H1 (cell line): ENCODE results near the gene TMEM41A. TPM values are rescaled to one million over a fixed set of nuclear protein-coding genes. Genes with fewer than 3 reads are reported as not detected.

Source experiments
- ATF2 ChIP-seq: IDR thresholded peaks from 2 replicates; pipeline ENCODE4 v1.6.1; 2012; ENCODE audit warnings: low read length, inconsistent platforms
- BACH1 ChIP-seq: IDR thresholded peaks from 2 replicates; pipeline ENCODE4 v1.6.1; 2012; ENCODE audit warnings: low read length, improper control_type of control experiment
- BRCA1 ChIP-seq: IDR thresholded peaks from 2 replicates; pipeline ENCODE4 v1.6.1; 2012; ENCODE audit warnings: low read depth, low read length, improper control_type of control experiment
- CBX8 ChIP-seq: fragments of 300-800, 300-1000 bp; sonication (generic); IDR thresholded peaks from 2 replicates; pipeline ENCODE4 v1.7.1; 2016; ENCODE audit warnings: low read depth, low read length, borderline replicate concordance
- CREB1 ChIP-seq: IDR thresholded peaks from 2 replicates; pipeline ENCODE4 v1.6.1; 2012; ENCODE audit warnings: inconsistent platforms
- EP300 ChIP-seq, 2 experiments: IDR thresholded peaks; 1 replicate in 1 of 2; 2 replicates in 1 of 2; pipeline ENCODE4 v1.6.1; 2011 to 2012; ENCODE audit warnings: low read depth in 2 of 2, low read length in 2 of 2, mild to moderate bottlenecking in 2 of 2, borderline replicate concordance in 1 of 2, inconsistent platforms in 1 of 2, moderate library complexity in 1 of 2
- JUND ChIP-seq: IDR thresholded peaks from 2 replicates; pipeline ENCODE4 v1.6.1; 2011; ENCODE audit warnings: mild to moderate bottlenecking, improper control_type of control experiment, low read length
- KDM1A ChIP-seq: fragments of 200-600, 300-600 bp; sonication (generic); IDR thresholded peaks from 2 replicates; pipeline ENCODE4 v1.7.1; 2016; ENCODE audit warnings: mild to moderate bottlenecking, low read length, borderline replicate concordance
- KDM4A ChIP-seq: IDR thresholded peaks from one replicate; pipeline ENCODE4 v1.7.1; 2012; ENCODE audit warnings: low read depth, mild to moderate bottlenecking, moderate library complexity, low read length, inconsistent platforms; ENCODE audit not compliant: severe bottlenecking
- MAFK ChIP-seq: IDR thresholded peaks from 2 replicates; pipeline ENCODE4 v1.6.1; 2012; ENCODE audit warnings: low read depth, mild to moderate bottlenecking, improper control_type of control experiment, low read length
- MAX ChIP-seq: IDR thresholded peaks from 2 replicates; pipeline ENCODE4 v1.6.1; 2012; ENCODE audit warnings: inconsistent platforms
- POU5F1 ChIP-seq: IDR thresholded peaks from 2 replicates; pipeline ENCODE4 v1.6.1; 2011; ENCODE audit warnings: low read depth, mild to moderate bottlenecking, low read length, moderate library complexity
- RAD21 ChIP-seq, 2 experiments: IDR thresholded peaks in 1 of 2; conservative IDR thresholded peaks in 1 of 2; 2 replicates each; pipeline ENCODE4 v1.6.1; 2011; ENCODE audit warnings: low read depth in 2 of 2, low read length in 2 of 2, improper control_type of control experiment in 1 of 2, inconsistent platforms in 1 of 2, mild to moderate bottlenecking in 1 of 2, moderate library complexity in 1 of 2
- SIN3A ChIP-seq, 2 experiments: IDR thresholded peaks in 1 of 2; conservative IDR thresholded peaks in 1 of 2; 2 replicates each; pipeline ENCODE4 v1.6.1; 2011 to 2012; ENCODE audit warnings: low read length in 2 of 2, improper control_type of control experiment in 1 of 2, low read depth in 1 of 2, mild to moderate bottlenecking in 1 of 2
- SIX5 ChIP-seq: IDR thresholded peaks from 2 replicates; pipeline ENCODE4 v1.6.1; 2011; ENCODE audit warnings: mild to moderate bottlenecking, low read depth, low read length
- SP1 ChIP-seq: IDR thresholded peaks from 2 replicates; pipeline ENCODE4 v1.6.1; 2011; ENCODE audit warnings: low read depth, low read length
- SRF ChIP-seq: IDR thresholded peaks from 2 replicates; pipeline ENCODE4 v1.6.1; 2011; ENCODE audit warnings: mild to moderate bottlenecking, low read depth, low read length, moderate library complexity
- TCF12 ChIP-seq: IDR thresholded peaks from 2 replicates; pipeline ENCODE4 v1.6.1; 2011; ENCODE audit warnings: low read depth, mild to moderate bottlenecking, low read length
- TEAD4 ChIP-seq: IDR thresholded peaks from 2 replicates; pipeline ENCODE4 v1.6.1; 2012; ENCODE audit warnings: low read depth, low read length, inconsistent platforms, mixed read lengths
- YY1 ChIP-seq: IDR thresholded peaks from 2 replicates; pipeline ENCODE4 v1.6.1; 2011; ENCODE audit warnings: low read depth, mild to moderate bottlenecking, low read length
- polyA plus RNA-seq, 7 experiments: library from polyadenylated mRNA; depleted of rRNA in 3 of 7; stranded (reverse) in 5 of 7; unstranded in 2 of 7; fragments of >200 nt in 5 of 7; fragments of 200-250 nt in 2 of 7; gene quantifications; 1 replicate in 5 of 7; 2 replicates in 1 of 7; 4 replicates in 1 of 7; pipeline versions ENCODE4 v1.2.1 to v1.2.3, GENCODE V29; 2011 to 2013; ENCODE audit warnings: missing spikeins in 2 of 7, mixed read lengths in 2 of 7
- total RNA-seq: library from RNA; stranded (reverse); fragmentation: NEBNext Ultra II Directional; extraction: Animal tissue kit (Norgen Biotek cat#: 25700); gene quantifications from 2 replicates; pipeline ENCODE4 v1.2.1, GENCODE V29; 2021
- TF ChIP-seq, protein P1 (sequence below): IDR thresholded peaks from 2 replicates; pipeline ENCODE4 v1.6.1; 2011; ENCODE audit warnings: low read depth, mild to moderate bottlenecking, low read length; ENCODE audit not compliant: insufficient read depth

Gene TMEM41A
- total and polyA plus RNA-seq, 2 of the 8 experiments (the other 6 are each of a cell fraction or from before 2014, with no cell fraction given) = 14.1 to 17.5 TPM

DNA sequence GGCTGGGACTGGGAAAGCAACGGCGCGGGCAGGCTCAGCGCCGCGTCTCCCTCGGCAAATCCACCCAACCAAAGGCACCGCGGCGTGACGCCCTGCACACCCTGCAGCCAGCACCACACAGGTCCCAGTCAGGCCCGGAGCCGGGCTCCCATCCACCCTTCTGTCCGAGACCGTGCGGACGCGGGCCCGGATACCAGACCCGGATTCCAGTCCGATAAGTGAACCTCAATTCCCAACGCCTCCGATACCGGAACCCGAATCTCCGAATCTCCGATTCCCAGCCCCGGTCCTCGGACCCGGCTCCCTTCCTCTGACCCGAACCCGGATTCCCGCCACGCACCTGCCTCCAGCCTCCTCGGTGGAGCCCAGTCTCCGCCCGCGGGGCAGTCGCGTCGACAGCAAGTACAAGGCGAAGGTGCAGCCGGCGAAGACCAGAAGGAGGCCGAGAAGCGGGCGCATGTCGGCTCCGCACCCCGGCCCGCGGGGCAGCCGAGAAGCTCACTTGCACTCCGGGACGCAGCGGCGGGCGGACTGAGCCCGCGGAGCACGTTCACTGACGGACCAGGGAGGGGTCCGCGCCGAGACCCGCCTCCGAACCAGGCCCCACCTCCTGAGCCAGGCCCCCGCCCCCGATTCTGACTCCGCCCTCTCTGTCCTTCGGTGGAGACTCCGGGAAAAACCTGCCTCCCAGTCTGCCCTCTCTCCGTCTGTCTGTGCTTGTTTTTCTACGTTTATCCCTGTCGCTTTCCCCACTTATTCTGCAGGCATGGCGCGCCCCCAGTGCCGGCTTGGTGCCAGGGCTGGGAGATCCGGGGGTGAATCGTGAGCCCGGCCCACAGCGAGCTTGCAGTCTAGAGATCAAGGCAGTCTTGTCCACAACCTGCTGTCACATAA, at the start of gene TMEM41A (continued):
- TF ChIP-seq CREB1 (peak; percentile 73), SIN3A (conservative IDR thresholded peaks at IDR 0.05 in 1 of 2, IDR thresholded peaks at IDR 0.05 in 1 of 2; ENCODE audit: low read depth in 1 of 2, low read length in 2 of 2) (peak; percentile 71 to 87; a peak in 1 of 4 replicates), TCF12 (0 out of 2 replicates have a peak, but pooled peaks have one; percentile 8), MAX (peak; percentile 85), YY1 (peak; percentile 82; the same call in 1 of the 2 replicates), CBX8 (no peak), BACH1 (no peak), SRF (peak; percentile 59; the same call in 1 of the 2 replicates), TEAD4 (peak; percentile 10; the same call in 1 of the 2 replicates), KDM1A (no peak), EP300 (IDR thresholded peaks at IDR 0.05; ENCODE audit: borderline replicate concordance in 1 of 2, low read depth in 2 of 2, low read length in 2 of 2) (peak in 1 of 2 experiments; percentile 78; a peak in 1 of 3 replicates), KDM4A (peak; percentile 95), SP1 (peak; percentile 90), JUND (peak; percentile 64; the same call in 1 of the 2 replicates), RAD21 (IDR thresholded peaks at IDR 0.05 in 1 of 2, conservative IDR thresholded peaks at IDR 0.05 in 1 of 2; ENCODE audit: low read depth in 2 of 2, low read length in 2 of 2) (peak; percentile 9 to 36; a peak in 3 of 4 replicates), MAFK (no peak), BRCA1 (no peak), POU5F1 (no peak), ATF2 (no peak), SIX5 (peak; percentile 18; the same call in 1 of the 2 replicates)
- TF ChIP-seq, protein P1, sequence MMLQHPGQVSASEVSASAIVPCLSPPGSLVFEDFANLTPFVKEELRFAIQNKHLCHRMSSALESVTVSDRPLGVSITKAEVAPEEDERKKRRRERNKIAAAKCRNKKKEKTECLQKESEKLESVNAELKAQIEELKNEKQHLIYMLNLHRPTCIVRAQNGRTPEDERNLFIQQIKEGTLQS = no peak
